H1 (cell line): ENCODE data around the gene CALY. TPM values are rescaled to one million over a fixed set of nuclear protein-coding genes. Genes with fewer than 3 reads are reported as not detected.
A peak's percentile ranks its signal among the peaks of the same experiment; 100 is the strongest.

Source experiments
- CTCF ChIA-PET: fragments of 300-600 bp; sonication (Branson Sonifier 250); formaldehyde crosslinking; loops from one replicate; lab custom pipeline; 2021; ENCODE audit not compliant: partially characterized antibody; lab: Charles Lee
- POLR2A ChIA-PET: fragments of 300-600 bp; sonication (Branson Sonifier 250); formaldehyde crosslinking; loops from one replicate; lab custom pipeline; 2021; ENCODE audit warnings: inconsistent platforms; ENCODE audit not compliant: partially characterized antibody; lab: Charles Lee
- DNase-seq, 2 experiments: peaks; one replicate each; pipeline versions ENCODE4 v3.0.0 to v3.0.0-alpha.2; 2010 to 2022; ENCODE audit warnings: low spot score in 2 of 2, low read depth in 1 of 2, mixed read lengths in 1 of 2
- FAIRE-seq: peaks from 2 replicates; lab custom pipeline; 2011; peaks lifted over from hg19 to GRCh38; lab: Jason Lieb, UNC
- H2AFZ ChIP-seq: 2 replicates; pipeline ENCODE4 v1.8.1; 2012; ENCODE audit warnings: low read length, inconsistent platforms
- H2AK5ac ChIP-seq: 2 replicates; pipeline ENCODE4 v1.6.1; 2013; ENCODE audit warnings: low read depth, low read length
- H2BK120ac ChIP-seq: replicated peaks from 2 replicates; pipeline ENCODE3; 2013; ENCODE audit warnings: low read depth, low read length, inconsistent platforms
- H2BK12ac ChIP-seq: 2 replicates; pipeline ENCODE4 v1.6.1; 2013; ENCODE audit warnings: low read depth, low read length
- H2BK15ac ChIP-seq: 2 replicates; pipeline ENCODE4 v1.6.1; 2013; ENCODE audit warnings: low read length
- H2BK20ac ChIP-seq: 2 replicates; pipeline ENCODE4 v1.6.1; 2013; ENCODE audit warnings: low read length
- H2BK5ac ChIP-seq: 2 replicates; pipeline ENCODE4 v1.6.1; 2013; ENCODE audit warnings: low read depth, low read length
- H3K14ac ChIP-seq: 2 replicates; pipeline ENCODE4 v1.6.1; 2013; ENCODE audit warnings: inconsistent platforms; ENCODE audit not compliant: insufficient read length
- H3K18ac ChIP-seq: 2 replicates; pipeline ENCODE4 v1.6.1; 2013; ENCODE audit warnings: low read length; ENCODE audit errors: extremely low read depth
- H3K23ac ChIP-seq: 2 replicates; pipeline ENCODE4 v1.6.1; 2013; ENCODE audit warnings: inconsistent platforms; ENCODE audit not compliant: insufficient read length
- H3K23me2 ChIP-seq: 2 replicates; pipeline ENCODE4 v1.6.1; 2013; ENCODE audit warnings: low read depth, low read length
- H3K27ac ChIP-seq: 2 replicates; pipeline ENCODE4 v1.6.1; 2011; ENCODE audit warnings: low read depth, low read length, inconsistent platforms
- H3K27me3 ChIP-seq, 4 experiments: replicated peaks in 1 of 4; 1 replicate in 1 of 4; 2 replicates in 3 of 4; pipeline versions ENCODE4 v1.6.1 to v1.8.1; 2011 to 2013; ENCODE audit warnings: low read length in 3 of 4, mild to moderate bottlenecking in 3 of 4, inconsistent platforms in 2 of 4, mixed read lengths in 2 of 4, moderate library complexity in 1 of 4; ENCODE audit not compliant: control insufficient read depth in 3 of 4, insufficient read depth in 3 of 4; ENCODE audit errors: extremely low read depth in 1 of 4
- H3K36me3 ChIP-seq, 4 experiments: 2 replicates each; pipeline versions ENCODE4 v1.6.1 to v1.8.1; 2011 to 2013; ENCODE audit warnings: mild to moderate bottlenecking in 4 of 4, low read length in 3 of 4, moderate library complexity in 2 of 4, control low read depth in 1 of 4, inconsistent platforms in 1 of 4; ENCODE audit not compliant: insufficient read depth in 4 of 4, control insufficient read depth in 2 of 4
- H3K4ac ChIP-seq: replicated peaks from 2 replicates; pipeline ENCODE3; 2013; ENCODE audit warnings: low read length, low read depth, mixed read lengths, inconsistent platforms; ENCODE audit not compliant: insufficient read length
- H3K4me1 ChIP-seq, 4 experiments: replicated peaks in 1 of 4; 1 replicate in 1 of 4; 2 replicates in 3 of 4; pipeline versions ENCODE4 v1.6.1 to v1.8.1; 2011 to 2013; ENCODE audit warnings: low read length in 3 of 4, inconsistent platforms in 2 of 4, mixed read lengths in 1 of 4; ENCODE audit not compliant: insufficient read depth in 4 of 4, control insufficient read depth in 3 of 4
- H3K4me2 ChIP-seq, 2 experiments: 2 replicates each; pipeline versions ENCODE4 v1.6.1 to v1.8.1; 2011 to 2013; ENCODE audit warnings: low read depth in 2 of 2, low read length in 2 of 2, control low read depth in 1 of 2, inconsistent platforms in 1 of 2, mild to moderate bottlenecking in 1 of 2; ENCODE audit not compliant: insufficient read depth in 1 of 2
- H3K4me3 ChIP-seq, 4 experiments: fragments of 200-600, 300-600 bp in 1 of 4; sonication (generic), shearing (Covaris generic), sonication (Bioruptor Twin) in 1 of 4; 2 replicates each; pipeline versions ENCODE4 v1.5.1 to v1.8.1; 2011 to 2016; ENCODE audit warnings: low read length in 4 of 4, low read depth in 3 of 4, control low read depth in 2 of 4, inconsistent platforms in 2 of 4, mild to moderate bottlenecking in 2 of 4, mixed read lengths in 1 of 4, moderate library complexity in 1 of 4; ENCODE audit not compliant: insufficient read depth in 2 of 4; ENCODE audit errors: extremely low read depth in 1 of 4
- H3K56ac ChIP-seq: replicated peaks from 2 replicates; pipeline ENCODE3; 2013; ENCODE audit warnings: low read depth, mild to moderate bottlenecking, mixed read lengths, low read length, inconsistent platforms; ENCODE audit not compliant: insufficient read length
- H3K79me1 ChIP-seq: 2 replicates; pipeline ENCODE4 v1.6.1; 2013; ENCODE audit warnings: low read depth, low read length, control low read depth
- H3K79me2 ChIP-seq, 2 experiments: 2 replicates each; pipeline versions ENCODE4 v1.6.1 to v1.8.1; 2012 to 2013; ENCODE audit warnings: low read length in 2 of 2, mild to moderate bottlenecking in 2 of 2, inconsistent platforms in 1 of 2; ENCODE audit not compliant: insufficient read depth in 2 of 2, control insufficient read depth in 1 of 2
- H3K9ac ChIP-seq, 4 experiments: replicated peaks in 1 of 4; 1 replicate in 1 of 4; 2 replicates in 3 of 4; pipeline versions ENCODE4 v1.6.1 to v1.8.1; 2011 to 2013; ENCODE audit warnings: low read depth in 3 of 4, low read length in 3 of 4, control low read depth in 2 of 4, mild to moderate bottlenecking in 2 of 4, moderate library complexity in 2 of 4, inconsistent platforms in 1 of 4; ENCODE audit errors: extremely low read depth in 1 of 4
- H3K9me3 ChIP-seq, 2 experiments: 2 replicates each; pipeline versions ENCODE4 v1.6.1 to v1.8.1; 2012 to 2013; ENCODE audit warnings: mild to moderate bottlenecking in 2 of 2, moderate library complexity in 2 of 2, control low read depth in 1 of 2, inconsistent platforms in 1 of 2, low read depth in 1 of 2, low read length in 1 of 2, mixed read lengths in 1 of 2; ENCODE audit not compliant: insufficient read depth in 2 of 2
- H4K20me1 ChIP-seq, 2 experiments: replicated peaks in 1 of 2; 2 replicates each; pipeline versions ENCODE3 to v1.8.1; 2011 to 2013; ENCODE audit warnings: inconsistent platforms in 2 of 2, low read length in 2 of 2, mild to moderate bottlenecking in 1 of 2; ENCODE audit not compliant: insufficient read depth in 2 of 2, control insufficient read depth in 1 of 2
- H4K5ac ChIP-seq: 2 replicates; pipeline ENCODE4 v1.6.1; 2013; ENCODE audit warnings: low read length, low read depth, mixed read lengths, inconsistent platforms; ENCODE audit not compliant: insufficient read length
- H4K8ac ChIP-seq: 2 replicates; pipeline ENCODE4 v1.8.0; 2013; ENCODE audit warnings: mild to moderate bottlenecking, moderate library complexity, low read length, inconsistent platforms; ENCODE audit not compliant: insufficient read depth; ENCODE audit errors: extremely low read depth
- H4K91ac ChIP-seq: replicated peaks from 2 replicates; pipeline ENCODE3; 2013; ENCODE audit warnings: low read length, mixed read lengths, inconsistent platforms; ENCODE audit not compliant: insufficient read length
- BACH1 ChIP-seq: IDR thresholded peaks from 2 replicates; pipeline ENCODE4 v1.6.1; 2012; ENCODE audit warnings: low read length, improper control_type of control experiment
- CBX8 ChIP-seq: fragments of 300-800, 300-1000 bp; sonication (generic); IDR thresholded peaks from 2 replicates; pipeline ENCODE4 v1.7.1; 2016; ENCODE audit warnings: low read depth, low read length, borderline replicate concordance
- CTCF ChIP-seq, 3 experiments: IDR thresholded peaks; 1 replicate in 2 of 3; 2 replicates in 1 of 3; pipeline versions ENCODE4 v1.5.1 to v1.6.1; 2011; ENCODE audit warnings: low read length in 3 of 3, mild to moderate bottlenecking in 3 of 3, inconsistent platforms in 2 of 3, low read depth in 1 of 3, moderate library complexity in 1 of 3; ENCODE audit not compliant: insufficient read depth in 1 of 3; ENCODE audit errors: control extremely low read depth in 1 of 3
- FOSL1 ChIP-seq: IDR thresholded peaks from 2 replicates; pipeline ENCODE4 v1.6.1; 2011; ENCODE audit warnings: mild to moderate bottlenecking, low read depth, low read length, moderate library complexity; ENCODE audit not compliant: insufficient read depth
- HDAC6 ChIP-seq: IDR thresholded peaks from one replicate; pipeline ENCODE4 v1.7.1; 2012; ENCODE audit warnings: low read depth, mild to moderate bottlenecking, inconsistent platforms, low read length, moderate library complexity
- KDM5A ChIP-seq: fragments of 200-600 bp; IDR thresholded peaks from 2 replicates; pipeline ENCODE4 v1.7.1; 2012; ENCODE audit warnings: mild to moderate bottlenecking, low read length, inconsistent platforms, mixed read lengths
- POU5F1 ChIP-seq: IDR thresholded peaks from 2 replicates; pipeline ENCODE4 v1.6.1; 2011; ENCODE audit warnings: low read depth, mild to moderate bottlenecking, low read length, moderate library complexity
- RAD21 ChIP-seq, 2 experiments: IDR thresholded peaks in 1 of 2; conservative IDR thresholded peaks in 1 of 2; 2 replicates each; pipeline ENCODE4 v1.6.1; 2011; ENCODE audit warnings: low read depth in 2 of 2, low read length in 2 of 2, improper control_type of control experiment in 1 of 2, inconsistent platforms in 1 of 2, mild to moderate bottlenecking in 1 of 2, moderate library complexity in 1 of 2
- RFX5 ChIP-seq: IDR thresholded peaks from 2 replicates; pipeline ENCODE4 v1.6.1; 2011; ENCODE audit warnings: low read depth, low read length, improper control_type of control experiment, borderline replicate concordance
- SIX5 ChIP-seq: IDR thresholded peaks from 2 replicates; pipeline ENCODE4 v1.6.1; 2011; ENCODE audit warnings: mild to moderate bottlenecking, low read depth, low read length
- YY1 ChIP-seq: IDR thresholded peaks from 2 replicates; pipeline ENCODE4 v1.6.1; 2011; ENCODE audit warnings: low read depth, mild to moderate bottlenecking, low read length
- WGBS, 2 experiments: shearing (Covaris generic) in 1 of 2; methylation state at CpG; one replicate each; pipeline versions ENCODE4 v1.1.6 to v1.1.7; 2013 to 2015; ENCODE audit warnings: low lambda C conversion rate in 2 of 2, mixed read lengths in 2 of 2, inconsistent platforms in 1 of 2, low coverage in 1 of 2, missing lambda C conversion rate in 1 of 2; ENCODE audit not compliant: insufficient replicate concordance in 2 of 2, insufficient coverage in 1 of 2, insufficient read length in 1 of 2; ENCODE audit errors: extremely low coverage in 1 of 2, missing lambda C conversion rate in 1 of 2; 5-methylcytosine and 5-hydroxymethylcytosine counted together
- polyA plus RNA-seq, 7 experiments: library from polyadenylated mRNA; depleted of rRNA in 3 of 7; stranded (reverse) in 5 of 7; unstranded in 2 of 7; fragments of >200 nt in 5 of 7; fragments of 200-250 nt in 2 of 7; gene quantifications; 1 replicate in 5 of 7; 2 replicates in 1 of 7; 4 replicates in 1 of 7; pipeline versions ENCODE4 v1.2.1 to v1.2.3, GENCODE V29; 2011 to 2013; ENCODE audit warnings: missing spikeins in 2 of 7, mixed read lengths in 2 of 7
- total RNA-seq: library from RNA; stranded (reverse); fragmentation: NEBNext Ultra II Directional; extraction: Animal tissue kit (Norgen Biotek cat#: 25700); gene quantifications from 2 replicates; pipeline ENCODE4 v1.2.1, GENCODE V29; 2021

CALY gene
- total and polyA plus RNA-seq, 2 of the 8 experiments (the other 6 are each of a cell fraction or from before 2014, with no cell fraction given) = 1.3 to 1.5 TPM

DNA sequence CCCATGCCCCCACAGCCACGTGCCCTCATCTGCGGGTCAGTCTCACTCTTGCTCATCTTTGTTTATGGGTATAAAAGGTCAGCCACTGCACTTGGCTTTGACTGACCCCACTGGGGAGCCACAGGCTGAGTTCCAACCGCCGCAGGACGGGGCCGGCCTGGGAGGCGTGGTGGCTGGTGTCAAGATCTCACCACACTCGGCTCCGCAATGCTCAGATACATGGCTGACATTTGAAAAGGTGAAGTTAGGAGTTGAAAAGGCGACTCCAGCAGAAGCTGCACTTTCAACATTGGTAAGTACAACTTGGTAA lies 42.9 kb downstream of the CALY start:
- H2AFZ ChIP-seq = no peak overlapping the region
- WGBS, 2 experiments = 93% methylated on average over 6 of the region's 10 CpGs; no CpG with 5 or more reads in 1 of the 2 experiments
- no peak overlapping the region for H3K23ac ChIP-seq
- no peaks in the 10 kb centered on the region for H3K9me3 ChIP-seq
- DNase-seq (no peak), FAIRE-seq (no peak)
- H3K4me1 ChIP-seq = no peaks in the 10 kb centered on the region
- peak overlapping the region; percentile 25; the same call in 1 of the 2 replicates for H4K8ac ChIP-seq
- H3K18ac ChIP-seq = no peak overlapping the region
- H2BK120ac ChIP-seq = no peak overlapping the region
- no peak overlapping the region for H3K9ac ChIP-seq
- CTCF ChIA-PET = interaction anchor here (1.4 to 3.8 kb wide), 2 partner anchors 10 to 13 kb away, joined by 3 to 21 read pairs; no protein-coding TSS in a partner anchor
- no peak overlapping the region for H3K4me3 ChIP-seq
- H3K27ac ChIP-seq = no peak overlapping the region
- H2BK20ac ChIP-seq = no peak overlapping the region
- no peaks in the 10 kb centered on the region for H3K79me2 ChIP-seq
- no peak overlapping the region for H2BK12ac ChIP-seq
- H4K5ac ChIP-seq = no peak overlapping the region
- H4K20me1 ChIP-seq = peaks cover 0 to 7% of the 10 kb centered on the region in 2 experiments
- H3K27me3 ChIP-seq = no peaks in the 10 kb centered on the region
- POLR2A ChIA-PET = interaction anchor here (1.8 kb wide), 1 partner anchor 10 kb away, joined by 3 read pairs; no protein-coding TSS in a partner anchor
- no peak overlapping the region for H3K56ac ChIP-seq
- no peak overlapping the region for H2BK5ac ChIP-seq
- no peak overlapping the region for H2BK15ac ChIP-seq
- H3K14ac ChIP-seq = no peak overlapping the region
- H3K23me2 ChIP-seq = no peaks in the 10 kb centered on the region
- H3K79me1 ChIP-seq = no peaks in the 10 kb centered on the region
- H3K4ac ChIP-seq = no peak overlapping the region
- H3K36me3 ChIP-seq = peaks cover 21 to 53% (median 42%) of the 10 kb centered on the region in 4 experiments
- H3K4me2 ChIP-seq = no peak overlapping the region
- H2AK5ac ChIP-seq = no peak overlapping the region
- no peak overlapping the region for H4K91ac ChIP-seq
- TF ChIP-seq KDM5A = no peak
- no peak for TF ChIP-seq RAD21 (IDR thresholded peaks at IDR 0.05 in 1 of 2, conservative IDR thresholded peaks at IDR 0.05 in 1 of 2; ENCODE audit: low read depth in 2 of 2, low read length in 2 of 2)
- no peak for TF ChIP-seq POU5F1
- no peak for TF ChIP-seq CTCF (IDR thresholded peaks at IDR 0.05; ENCODE audit: control extremely low read depth in 1 of 3, insufficient read depth in 1 of 3, low read depth in 1 of 3, low read length in 3 of 3)
- TF ChIP-seq HDAC6 = no peak
- TF ChIP-seq RFX5 = no peak
- TF ChIP-seq BACH1 = no peak
- TF ChIP-seq FOSL1 = no peak
- TF ChIP-seq YY1 = no peak
- TF ChIP-seq CBX8 = no peak
- TF ChIP-seq SIX5 = no peak
